CD4-positive, alpha-beta T cell treated with Interleukin-4 for 1 hour (primary cell): Measurements from ENCODE around the gene MMP14.

ENCODE experiments used
- DNase-seq, 2 donors: peaks; one replicate each; pipeline ENCODE4 v3.0.0-alpha.2; 2020 to 2022

Gene MMP14

DNA sequence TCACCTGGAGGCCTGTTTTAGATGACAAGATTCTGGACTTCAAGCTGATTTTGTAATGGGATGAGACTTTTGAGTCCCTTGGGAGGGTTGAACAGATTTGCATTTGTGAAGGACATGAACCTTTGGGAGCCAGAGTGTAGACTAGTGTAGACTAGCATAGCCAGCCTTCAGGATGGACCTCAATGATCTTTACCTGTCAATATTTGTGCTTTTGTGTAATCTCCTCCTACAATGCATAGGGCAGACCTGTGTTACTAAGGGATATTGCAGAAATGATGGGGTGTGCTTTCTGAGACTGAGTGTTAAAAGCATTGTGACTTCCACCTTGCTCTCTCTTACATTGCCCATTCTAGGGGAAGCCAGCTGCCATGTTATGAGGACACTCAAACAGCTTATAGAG is 25.3 kb downstream of the MMP14 start:
- DNase-seq, result no peak

DNA sequence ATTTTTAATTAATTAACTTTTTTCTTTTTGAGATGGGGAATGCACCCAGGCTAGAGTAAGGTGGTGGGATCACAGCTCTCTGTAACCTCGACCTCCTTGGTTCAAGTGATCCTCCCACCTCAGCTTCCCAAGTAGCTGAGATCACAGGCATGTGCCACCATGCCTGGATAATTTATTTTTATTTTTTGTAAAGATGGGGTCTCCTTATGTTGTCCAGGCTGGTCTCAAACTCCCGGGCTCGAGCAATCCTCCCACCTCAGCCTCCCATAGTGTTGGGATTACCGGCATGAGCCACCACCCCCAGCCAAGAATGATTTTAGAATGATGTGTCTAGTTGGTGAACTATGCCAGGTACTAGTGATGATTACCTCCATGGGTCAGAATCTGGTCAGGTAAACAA is 28.6 kb downstream of the MMP14 start:
- DNase-seq, result no peak

DNA sequence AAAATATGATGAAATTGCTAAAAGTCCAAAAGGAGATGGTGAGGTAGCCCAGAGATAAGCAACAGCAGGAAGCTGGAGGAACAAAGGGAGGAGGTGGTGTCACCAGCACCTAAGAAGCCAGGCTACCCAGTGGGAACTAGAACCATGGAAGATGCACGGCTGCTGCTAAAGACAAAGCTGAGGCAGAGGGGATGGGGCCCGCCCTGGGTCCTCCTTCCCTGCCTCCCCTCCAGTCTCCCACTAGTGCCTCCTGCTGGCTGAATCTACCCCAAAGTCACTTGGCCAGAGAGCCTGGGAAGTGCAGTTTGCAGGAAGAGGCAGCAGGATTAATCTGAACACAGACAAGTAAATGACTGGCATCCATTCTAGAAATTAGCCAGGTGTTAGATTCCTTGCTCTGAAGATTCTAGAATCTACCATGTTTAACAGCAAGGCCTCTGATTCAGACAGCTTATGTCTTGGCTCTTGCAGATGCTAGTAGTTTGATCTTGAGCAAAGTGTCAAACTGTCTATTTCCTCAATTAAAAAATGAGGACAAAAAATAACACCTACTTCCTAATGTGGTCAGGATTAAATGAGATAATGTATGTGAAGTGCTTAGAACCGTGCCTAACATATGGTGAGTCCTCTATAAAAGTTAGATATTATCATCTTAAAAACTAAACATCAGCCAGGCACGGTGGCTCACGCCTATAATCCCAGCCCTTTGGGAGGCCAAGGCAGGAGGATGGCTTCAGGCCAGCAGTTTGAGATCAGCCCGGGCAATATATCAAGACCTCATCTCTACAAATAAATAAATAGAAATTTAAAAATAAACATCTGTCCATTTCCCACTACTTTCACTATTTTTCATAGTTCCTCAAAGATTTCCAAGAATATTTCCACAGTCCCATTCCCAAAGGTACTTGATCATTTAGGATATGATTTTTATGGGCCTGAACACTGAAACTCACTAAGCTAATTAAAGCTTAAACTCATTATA is 29.3 kb downstream of the MMP14 start:
- DNase-seq, result no peak

- no peak for DNase-seq
Measured at GRCh38 chr14:22866874-22867273, 30.5 kb downstream of the MMP14 start.

GRCh38 chr14:22870811-22871223 is 34.4 kb downstream of the MMP14 start:
- DNase-seq, result peak in 1 of 2 donors; percentile 89

GRCh38 chr14:22871224-22872032 is 35.0 kb downstream of the MMP14 start, which contains the start of gene LRP10:
TSS of gene LRP10 (plus strand) at chr14:22871740. CDS start at chr14:22872304, 564 bp downstream.
- peak; percentile 84 for DNase-seq

DNA sequence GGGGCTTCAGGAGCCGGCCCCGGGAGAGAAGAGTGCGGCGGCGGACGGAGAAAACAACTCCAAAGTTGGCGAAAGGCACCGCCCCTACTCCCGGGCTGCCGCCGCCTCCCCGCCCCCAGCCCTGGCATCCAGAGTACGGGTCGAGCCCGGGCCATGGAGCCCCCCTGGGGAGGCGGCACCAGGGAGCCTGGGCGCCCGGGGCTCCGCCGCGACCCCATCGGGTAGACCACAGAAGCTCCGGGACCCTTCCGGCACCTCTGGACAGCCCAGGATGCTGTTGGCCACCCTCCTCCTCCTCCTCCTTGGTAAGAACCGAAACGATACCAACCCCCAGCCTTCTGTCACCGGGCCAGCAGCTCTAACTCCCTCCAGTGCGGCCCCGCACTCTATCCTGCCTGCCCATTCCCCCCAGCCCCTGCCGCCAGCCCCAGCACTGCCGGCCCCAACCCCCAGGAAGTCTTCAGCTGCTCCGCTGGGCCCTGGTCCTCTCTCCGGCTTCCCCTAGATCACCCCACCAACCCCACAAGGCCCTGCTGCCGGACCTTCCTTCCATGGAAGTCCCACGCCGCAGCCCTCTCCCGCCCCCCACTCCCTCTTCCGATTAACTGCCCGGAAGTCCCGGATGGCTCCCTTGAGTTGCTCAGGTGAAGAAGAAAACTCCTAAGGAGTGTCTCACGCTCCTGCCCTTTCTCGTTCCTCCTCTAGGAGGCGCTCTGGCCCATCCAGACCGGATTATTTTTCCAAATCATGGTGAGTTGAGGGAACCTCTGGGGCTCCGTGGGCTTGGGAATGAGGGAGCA is 35.8 kb downstream of the MMP14 start:
- DNase-seq, result peak; percentile 73 to 80

GRCh38 chr14:22872833-22873520 is 36.6 kb downstream of the MMP14 start:
- no peak for DNase-seq

DNA sequence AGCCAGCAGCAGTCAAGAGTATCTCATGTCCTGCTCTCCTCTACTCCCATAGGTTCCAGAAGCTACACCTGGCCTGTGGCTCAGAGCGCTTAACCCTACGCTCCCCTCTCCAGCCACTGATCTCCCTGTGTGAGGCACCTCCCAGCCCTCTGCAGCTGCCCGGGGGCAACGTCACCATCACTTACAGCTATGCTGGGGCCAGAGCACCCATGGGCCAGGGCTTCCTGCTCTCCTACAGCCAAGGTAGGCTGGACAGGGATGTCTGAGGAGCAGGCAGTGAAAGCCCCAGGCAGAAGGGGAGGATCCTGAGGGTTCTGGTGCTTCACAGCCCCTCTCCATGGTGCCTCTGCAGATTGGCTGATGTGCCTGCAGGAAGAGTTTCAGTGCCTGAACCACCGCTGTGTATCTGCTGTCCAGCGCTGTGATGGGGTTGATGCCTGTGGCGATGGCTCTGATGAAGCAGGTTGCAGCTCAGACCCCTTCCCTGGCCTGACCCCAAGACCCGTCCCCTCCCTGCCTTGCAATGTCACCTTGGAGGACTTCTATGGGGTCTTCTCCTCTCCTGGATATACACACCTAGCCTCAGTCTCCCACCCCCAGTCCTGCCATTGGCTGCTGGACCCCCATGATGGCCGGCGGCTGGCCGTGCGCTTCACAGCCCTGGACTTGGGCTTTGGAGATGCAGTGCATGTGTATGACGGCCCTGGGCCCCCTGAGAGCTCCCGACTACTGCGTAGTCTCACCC is 38.8 kb downstream of the MMP14 start:
- DNase-seq, result no peak

- no peak for DNase-seq
Measured at GRCh38 chr14:22875748-22876319, 39.4 kb downstream of the MMP14 start.

DNA sequence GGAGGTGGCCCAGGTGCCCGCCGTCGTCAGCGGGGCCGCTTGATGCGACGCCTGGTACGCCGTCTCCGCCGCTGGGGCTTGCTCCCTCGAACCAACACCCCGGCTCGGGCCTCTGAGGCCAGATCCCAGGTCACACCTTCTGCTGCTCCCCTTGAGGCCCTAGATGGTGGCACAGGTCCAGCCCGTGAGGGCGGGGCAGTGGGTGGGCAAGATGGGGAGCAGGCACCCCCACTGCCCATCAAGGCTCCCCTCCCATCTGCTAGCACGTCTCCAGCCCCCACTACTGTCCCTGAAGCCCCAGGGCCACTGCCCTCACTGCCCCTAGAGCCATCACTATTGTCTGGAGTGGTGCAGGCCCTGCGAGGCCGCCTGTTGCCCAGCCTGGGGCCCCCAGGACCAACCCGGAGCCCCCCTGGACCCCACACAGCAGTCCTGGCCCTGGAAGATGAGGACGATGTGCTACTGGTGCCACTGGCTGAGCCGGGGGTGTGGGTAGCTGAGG is 40.7 kb downstream of the MMP14 start:
- no peak for DNase-seq

DNA sequence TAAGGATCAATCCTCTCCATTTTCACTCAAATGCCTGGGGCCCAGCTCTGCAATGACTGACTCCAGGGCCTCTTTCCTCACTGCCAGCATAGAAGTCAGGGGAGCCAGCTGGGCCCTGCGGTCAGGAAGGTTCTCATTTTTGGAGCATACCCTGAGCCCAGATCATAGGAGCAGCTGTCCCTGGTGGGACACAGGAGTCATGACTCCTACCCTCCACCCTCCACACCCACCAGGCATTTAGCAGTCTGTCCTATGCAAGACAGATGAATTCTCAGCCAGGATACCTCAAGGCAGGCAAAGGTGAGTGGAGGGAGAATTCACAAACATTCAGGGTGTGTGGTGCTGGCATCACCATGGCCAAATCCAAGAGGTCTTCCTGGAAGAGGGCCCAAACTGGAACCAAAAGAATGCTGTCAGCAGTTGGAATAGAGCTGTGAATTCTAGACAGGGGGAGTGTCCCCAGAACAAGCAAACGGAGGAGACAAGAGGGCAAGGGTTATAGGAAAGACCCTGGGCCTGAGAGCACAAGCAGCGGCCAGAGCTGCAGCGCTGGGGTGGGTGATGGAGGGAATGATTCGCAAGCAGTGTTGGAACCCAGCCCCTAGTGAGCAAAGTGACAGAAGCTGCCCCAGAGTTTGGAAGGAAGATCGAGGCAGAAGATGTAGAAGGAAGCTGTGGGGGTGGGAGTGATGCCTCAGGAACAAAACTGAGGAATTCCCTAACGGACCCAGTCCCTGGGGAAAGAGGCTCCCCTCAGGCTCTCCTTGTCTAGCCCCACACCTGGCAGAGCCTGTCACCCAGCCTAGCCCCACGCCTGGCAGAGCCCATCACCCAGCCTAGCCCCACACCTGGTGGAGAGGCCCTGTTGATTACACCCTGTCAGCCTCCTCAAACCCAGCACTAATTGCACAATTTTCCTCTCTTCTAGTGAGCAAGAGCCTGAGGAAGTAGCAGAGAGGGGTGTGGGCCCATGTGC is 42.2 kb downstream of the MMP14 start:
- DNase-seq, result no peak

- DNase-seq, result no peak
Measured at GRCh38 chr14:22882064-22882463, 45.7 kb downstream of the MMP14 start.

- peak; percentile 62 for DNase-seq
Measured at GRCh38 chr14:22882529-22883172, 46.3 kb downstream of the MMP14 start.

DNA sequence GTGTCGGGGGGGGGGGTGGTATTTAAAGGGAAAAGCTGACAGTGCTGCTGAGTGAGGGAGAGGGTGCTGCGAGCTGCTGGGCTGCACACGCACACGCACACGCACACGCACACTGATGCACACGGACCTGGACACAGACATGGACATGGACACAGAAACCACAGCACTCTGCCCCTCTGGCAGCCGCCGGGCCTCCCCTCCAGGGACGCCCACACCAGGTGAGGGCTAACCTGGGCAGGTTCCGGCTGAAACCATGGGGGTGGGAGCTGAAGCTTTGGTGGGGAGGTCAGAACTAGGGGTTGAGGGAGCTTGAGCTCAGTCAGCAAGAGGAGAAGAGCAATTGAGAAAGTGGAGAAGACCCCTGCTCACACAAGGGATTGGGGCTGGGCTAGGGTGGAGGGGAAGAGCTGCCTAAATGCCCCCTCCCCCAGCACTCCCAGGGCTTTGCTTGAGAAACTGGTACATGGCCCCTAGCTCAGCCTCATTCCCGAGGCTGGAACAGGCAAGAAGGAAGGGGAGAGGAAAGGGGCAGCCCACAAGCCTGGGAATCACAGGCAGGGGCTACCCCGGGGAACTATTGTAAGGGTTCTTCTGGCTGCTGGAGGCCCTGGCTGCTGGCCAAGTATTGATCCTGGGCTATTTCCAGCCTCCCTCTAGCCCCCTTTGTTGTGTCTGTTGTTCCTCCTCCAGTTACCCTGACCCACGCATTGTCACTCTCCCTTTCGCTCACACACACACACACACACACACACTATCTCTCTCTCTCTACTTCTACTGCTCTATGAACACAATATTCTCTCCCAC is 47.0 kb downstream of the MMP14 start, which contains the start of gene REM2:
REM2 (plus strand) TSS at position 50 of the 804 bp plus-strand sequence; CDS start at position 116, 66 bp downstream.
- no peak for DNase-seq

DNA sequence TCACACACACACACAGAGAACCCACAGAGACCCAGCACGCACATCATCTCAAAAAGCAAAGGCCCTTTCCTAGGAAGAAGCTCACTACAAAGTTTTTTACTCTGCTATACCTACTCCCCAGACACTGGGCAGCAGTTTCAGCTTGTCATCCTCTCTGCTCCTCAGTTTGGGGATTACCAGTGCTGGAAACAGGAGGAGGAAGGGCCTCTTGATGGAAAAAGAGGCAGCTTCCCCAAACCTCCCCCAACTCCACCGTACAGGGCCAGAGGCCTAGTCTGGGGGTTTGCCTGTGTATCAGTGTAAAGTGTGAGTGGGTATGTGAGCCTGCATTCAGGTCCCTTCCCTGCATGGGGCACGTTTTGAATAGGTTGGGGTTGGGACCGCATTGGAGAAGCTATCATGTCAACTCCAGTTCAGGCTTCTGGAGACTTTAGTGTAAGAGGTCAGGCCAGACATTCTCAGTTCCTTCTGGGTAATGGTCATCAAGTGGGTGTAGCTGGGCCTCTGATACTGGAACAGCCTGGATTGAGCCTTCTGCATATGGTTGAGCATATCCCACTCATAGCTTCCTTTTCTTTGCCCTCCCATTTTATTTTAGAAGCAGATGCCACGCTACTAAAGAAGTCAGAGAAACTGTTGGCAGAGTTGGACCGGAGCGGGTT is 47.8 kb downstream of the MMP14 start:
- DNase-seq, result no peak
